Right atrium auricular region (tissue), 2 donors: ENCODE results near the gene FMN2. TPM values are rescaled to one million over a fixed set of nuclear protein-coding genes. Genes with fewer than 3 reads are reported as not detected.

ENCODE experiments used
- DNase-seq: peaks from one replicate; pipeline ENCODE4 v3.0.0-alpha.2; 2019; ENCODE audit warnings: low spot score
- H3K27ac ChIP-seq, 2 donors: fragments of 200-600 bp; sonication (generic); 1 replicate in 1 of 2; 2 replicates in 1 of 2; pipeline ENCODE4 v1.5.1; 2016 to 2019
- H3K27me3 ChIP-seq, 2 donors: fragments of 200-600 bp; sonication (generic); one replicate each; pipeline versions ENCODE4 v1.5.1 to v1.6.0; 2017 to 2019
- H3K36me3 ChIP-seq: fragments of 200-600 bp; sonication (generic); one replicate; pipeline ENCODE4 v1.5.1; 2016
- H3K4me1 ChIP-seq, 2 donors: fragments of 200-600 bp; sonication (generic); one replicate each; pipeline versions ENCODE4 v1.5.1 to v1.6.0; 2017 to 2019
- H3K4me3 ChIP-seq, 2 donors: fragments of 200-600 bp; sonication (generic); 1 replicate in 1 of 2; 2 replicates in 1 of 2; pipeline ENCODE4 v1.5.1; 2017 to 2019; ENCODE audit warnings: mild to moderate bottlenecking in 1 of 2, moderate library complexity in 1 of 2
- H3K9me3 ChIP-seq, 2 donors: fragments of 200-600 bp; sonication (generic); one replicate each; pipeline ENCODE4 v1.5.1; 2019
- CTCF ChIP-seq, 2 donors: fragments of 200-600 bp; sonication (generic); IDR thresholded peaks; one replicate each; pipeline ENCODE4 v1.5.1; 2019; ENCODE audit warnings: antibody characterized with exemption in 2 of 2
- total RNA-seq, 2 donors: library from RNA; depleted of rRNA; stranded (reverse); fragments of >200 nt; gene quantifications; one replicate each; pipeline ENCODE4 v1.1.0, GENCODE V29; 2016

FMN2 gene
- total RNA-seq, 2 donors from 2014 or later, result 0.15 TPM; not detected in 1

DNA sequence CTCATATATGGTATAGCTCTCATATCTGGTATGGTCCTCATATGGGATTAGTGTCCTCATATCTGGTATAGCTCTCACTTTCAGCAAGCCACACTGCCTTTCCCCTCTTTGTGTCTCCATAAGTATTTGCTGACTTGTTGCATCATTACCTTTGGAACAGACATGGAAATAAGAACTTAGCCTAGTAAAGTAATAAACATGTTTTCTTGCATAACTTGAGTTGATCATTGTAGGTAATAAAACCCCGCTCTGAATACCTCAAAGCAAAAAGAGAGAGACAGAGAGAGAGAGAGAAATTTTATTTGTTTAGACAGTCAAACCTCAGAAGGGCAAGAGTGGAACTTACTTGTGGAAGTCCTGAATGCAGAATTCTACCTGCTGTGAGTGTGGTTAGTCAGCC is 350.0 kb downstream of the FMN2 start:
- H3K27me3 ChIP-seq, result no peaks in the 10 kb centered on the region
- no peak for TF ChIP-seq CTCF (IDR thresholded peaks at IDR 0.05)
- H3K9me3 ChIP-seq, result no peaks in the 10 kb centered on the region
- no peak overlapping the region for H3K4me3 ChIP-seq
- no peak overlapping the region for H3K27ac ChIP-seq
- DNase-seq, result no peak
- no peaks in the 10 kb centered on the region for H3K36me3 ChIP-seq
- no peaks in the 10 kb centered on the region for H3K4me1 ChIP-seq

- no peaks in the 10 kb centered on the region for H3K27me3 ChIP-seq
- H3K9me3 ChIP-seq, result no peaks in the 10 kb centered on the region
- H3K27ac ChIP-seq, result no peak overlapping the region
- no peaks in the 10 kb centered on the region for H3K36me3 ChIP-seq
- DNase-seq, result no peak
- no peak for TF ChIP-seq CTCF (IDR thresholded peaks at IDR 0.05)
- H3K4me3 ChIP-seq, result no peak overlapping the region
- H3K4me1 ChIP-seq, result no peaks in the 10 kb centered on the region
Observed at GRCh38 chr1:240445369-240445768, 353.7 kb downstream of the FMN2 start.

DNA sequence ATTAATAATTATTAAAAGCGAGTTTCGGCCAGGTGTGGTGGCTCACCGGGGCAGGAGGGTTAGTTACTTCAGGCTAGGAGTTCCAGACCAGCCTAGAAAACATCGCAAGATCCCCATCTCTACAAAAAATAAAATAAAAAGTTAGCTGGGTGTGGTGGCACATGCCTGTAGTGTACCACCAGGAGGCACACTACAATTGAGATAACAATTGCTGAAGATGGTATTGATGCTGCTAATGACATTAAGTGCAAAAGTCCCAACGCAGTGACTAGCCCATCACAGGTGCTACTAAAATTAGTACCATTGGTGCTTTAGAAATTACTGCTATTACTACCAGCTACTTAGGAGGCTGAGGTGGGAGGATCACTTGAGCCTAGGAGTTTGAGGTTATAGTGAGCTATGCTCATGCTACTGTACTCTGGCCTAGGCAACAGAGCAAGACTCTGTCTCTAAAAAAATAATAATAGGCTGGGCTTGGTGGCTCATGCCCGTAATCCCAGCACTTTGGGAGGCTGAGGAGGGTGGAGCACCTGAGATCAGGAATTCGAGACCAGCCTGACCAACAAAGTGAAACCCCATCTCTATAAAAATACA is 363.6 kb downstream of the FMN2 start:
- Histone ChIP-seq H3K4me1 (no peaks in the 10 kb centered on the region), H3K36me3 (no peaks in the 10 kb centered on the region), H3K4me3 (no peak overlapping the region), H3K27ac (no peak overlapping the region), H3K27me3 (no peaks in the 10 kb centered on the region), H3K9me3 (no peaks in the 10 kb centered on the region)
- DNase-seq, result no peak
- TF ChIP-seq CTCF (IDR thresholded peaks at IDR 0.05), result no peak

- no peaks in the 10 kb centered on the region for H3K4me1 ChIP-seq
- no peak overlapping the region for H3K27ac ChIP-seq
- no peaks in the 10 kb centered on the region for H3K27me3 ChIP-seq
- no peak for DNase-seq
- no peak for TF ChIP-seq CTCF (IDR thresholded peaks at IDR 0.05)
- H3K36me3 ChIP-seq, result no peaks in the 10 kb centered on the region
- no peaks in the 10 kb centered on the region for H3K9me3 ChIP-seq
- no peak overlapping the region for H3K4me3 ChIP-seq
Observed at GRCh38 chr1:240457203-240457602, 365.5 kb downstream of the FMN2 start.

- Histone ChIP-seq H3K27ac (no peak overlapping the region), H3K36me3 (no peaks in the 10 kb centered on the region), H3K4me1 (no peaks in the 10 kb centered on the region), H3K9me3 (no peaks in the 10 kb centered on the region), H3K4me3 (no peak overlapping the region), H3K27me3 (no peaks in the 10 kb centered on the region)
- no peak for DNase-seq
- TF ChIP-seq CTCF (IDR thresholded peaks at IDR 0.05), result no peak
Observed at GRCh38 chr1:240462277-240462676, 370.6 kb downstream of the FMN2 start.

DNA sequence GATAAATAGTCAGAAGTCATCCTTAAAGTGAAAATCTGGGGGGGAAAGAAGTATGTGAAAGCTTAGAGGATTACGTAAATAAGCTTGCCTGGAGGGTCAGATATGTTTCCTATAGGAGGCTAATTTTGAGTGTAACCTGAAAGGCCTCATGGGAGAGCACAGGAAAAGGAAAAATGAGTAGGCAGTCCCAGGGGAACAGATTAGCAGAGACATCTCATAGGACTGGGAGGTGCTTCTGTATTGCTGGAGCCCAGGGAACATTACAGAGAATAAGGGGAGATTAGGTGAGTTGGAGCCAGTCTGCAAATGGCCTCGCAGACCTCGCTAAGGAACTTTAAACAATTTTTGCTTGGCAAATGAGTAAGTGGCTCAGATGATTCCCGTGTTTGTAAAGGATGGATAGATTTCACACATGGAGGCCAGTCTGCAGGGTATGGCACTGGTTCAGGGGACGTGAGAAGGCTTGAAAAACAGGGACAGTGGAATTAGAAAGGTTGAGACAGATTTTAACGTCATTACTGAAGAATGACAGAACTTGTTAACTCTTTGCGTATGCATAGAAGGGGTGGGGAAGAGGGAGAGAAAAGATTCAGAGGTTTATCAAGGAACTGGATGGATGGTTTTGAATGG is 371.2 kb downstream of the FMN2 start:
- H3K27ac ChIP-seq, result no peak overlapping the region
- H3K9me3 ChIP-seq, result no peaks in the 10 kb centered on the region
- H3K36me3 ChIP-seq, result no peaks in the 10 kb centered on the region
- DNase-seq, result no peak
- no peaks in the 10 kb centered on the region for H3K4me1 ChIP-seq
- no peak overlapping the region for H3K4me3 ChIP-seq
- H3K27me3 ChIP-seq, result no peaks in the 10 kb centered on the region
- no peak for TF ChIP-seq CTCF (IDR thresholded peaks at IDR 0.05)
